Adipocyte (in vitro differentiated cells): Measurements from ENCODE around the gene MYOM3.

Experiments
- DNase-seq: peaks from one replicate; pipeline ENCODE4 v3.0.0-alpha.2; 2015; ENCODE audit warnings: low read depth
- H3K27me3 ChIP-seq: replicated peaks from 2 replicates; pipeline ENCODE4 v1.7.0; 2013; ENCODE audit warnings: mild to moderate bottlenecking, low read length, moderate library complexity; ENCODE audit not compliant: control insufficient read depth, insufficient read depth
- H3K36me3 ChIP-seq: 2 replicates; pipeline ENCODE4 v1.7.0; 2013; ENCODE audit warnings: low read length, mild to moderate bottlenecking, moderate library complexity; ENCODE audit not compliant: control insufficient read depth, insufficient read depth, severe bottlenecking
- H3K4me1 ChIP-seq: 2 replicates; pipeline ENCODE4 v1.7.0; 2013; ENCODE audit warnings: mild to moderate bottlenecking, low read length, moderate library complexity; ENCODE audit not compliant: control insufficient read depth, insufficient read depth
- H3K4me3 ChIP-seq: 2 replicates; pipeline ENCODE4 v1.7.0; 2013; ENCODE audit warnings: mild to moderate bottlenecking, low read length, moderate library complexity
- H3K9ac ChIP-seq: 2 replicates; pipeline ENCODE4 v1.7.0; 2013; ENCODE audit warnings: mild to moderate bottlenecking, low read length, moderate library complexity
- H3K9me3 ChIP-seq: 2 replicates; pipeline ENCODE4 v1.7.0; 2013; ENCODE audit warnings: mild to moderate bottlenecking, low read length, moderate library complexity; ENCODE audit not compliant: control insufficient read depth

Gene MYOM3

DNA sequence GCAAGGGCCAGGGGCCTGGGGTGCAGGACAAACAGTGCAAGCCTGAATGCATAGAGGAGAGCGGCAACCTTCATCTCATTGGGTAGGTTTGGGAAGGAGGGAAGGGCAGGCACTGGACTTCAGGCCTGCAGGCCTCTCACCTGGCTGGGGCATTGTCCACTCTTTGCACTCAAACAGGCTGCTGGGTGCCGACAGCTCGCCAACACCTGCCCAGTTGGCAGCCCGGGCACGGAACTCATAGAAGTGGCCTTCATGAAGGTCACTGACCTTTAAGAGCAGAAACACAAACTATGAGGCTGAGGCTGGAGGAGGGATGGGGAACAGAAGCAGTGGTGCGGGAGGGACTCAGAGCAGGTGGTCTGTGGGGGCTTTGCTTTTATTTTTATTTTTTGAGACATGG, 30.7 kb downstream of the MYOM3 start:
- H3K9ac ChIP-seq: no peak overlapping the region
- H3K27me3 ChIP-seq: peaks cover 19% of the 10 kb centered on the region
- no peak overlapping the region for H3K4me3 ChIP-seq
- H3K9me3 ChIP-seq: no peaks in the 10 kb centered on the region
- H3K36me3 ChIP-seq: no peaks in the 10 kb centered on the region
- H3K4me1 ChIP-seq: no peaks in the 10 kb centered on the region
- DNase-seq: no peak

DNA sequence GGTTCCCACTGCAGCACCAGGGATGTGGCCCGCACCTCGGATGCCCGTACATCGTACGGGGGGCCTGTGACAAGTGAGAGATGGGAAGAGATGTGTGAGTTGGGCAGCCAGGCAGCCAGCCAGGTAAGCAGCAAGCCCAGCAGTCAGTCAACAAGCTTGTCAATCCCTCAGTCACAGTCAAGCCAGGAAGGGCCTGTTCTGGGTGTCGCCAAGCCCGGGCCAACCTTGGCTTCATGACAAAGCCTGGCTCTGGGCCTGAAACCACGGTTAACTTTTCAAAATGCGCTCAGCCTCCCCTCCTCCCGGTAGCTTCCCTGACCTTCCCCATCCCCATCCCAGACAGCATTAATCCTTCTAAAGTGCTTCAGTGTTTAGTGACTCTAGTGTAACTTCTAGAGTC, 31.8 kb downstream of the MYOM3 start:
- H3K9me3 ChIP-seq: no peaks in the 10 kb centered on the region
- no peaks in the 10 kb centered on the region for H3K36me3 ChIP-seq
- peaks cover 19% of the 10 kb centered on the region for H3K27me3 ChIP-seq
- H3K4me1 ChIP-seq: no peaks in the 10 kb centered on the region
- H3K9ac ChIP-seq: no peak overlapping the region
- H3K4me3 ChIP-seq: no peak overlapping the region
- DNase-seq: no peak

DNA sequence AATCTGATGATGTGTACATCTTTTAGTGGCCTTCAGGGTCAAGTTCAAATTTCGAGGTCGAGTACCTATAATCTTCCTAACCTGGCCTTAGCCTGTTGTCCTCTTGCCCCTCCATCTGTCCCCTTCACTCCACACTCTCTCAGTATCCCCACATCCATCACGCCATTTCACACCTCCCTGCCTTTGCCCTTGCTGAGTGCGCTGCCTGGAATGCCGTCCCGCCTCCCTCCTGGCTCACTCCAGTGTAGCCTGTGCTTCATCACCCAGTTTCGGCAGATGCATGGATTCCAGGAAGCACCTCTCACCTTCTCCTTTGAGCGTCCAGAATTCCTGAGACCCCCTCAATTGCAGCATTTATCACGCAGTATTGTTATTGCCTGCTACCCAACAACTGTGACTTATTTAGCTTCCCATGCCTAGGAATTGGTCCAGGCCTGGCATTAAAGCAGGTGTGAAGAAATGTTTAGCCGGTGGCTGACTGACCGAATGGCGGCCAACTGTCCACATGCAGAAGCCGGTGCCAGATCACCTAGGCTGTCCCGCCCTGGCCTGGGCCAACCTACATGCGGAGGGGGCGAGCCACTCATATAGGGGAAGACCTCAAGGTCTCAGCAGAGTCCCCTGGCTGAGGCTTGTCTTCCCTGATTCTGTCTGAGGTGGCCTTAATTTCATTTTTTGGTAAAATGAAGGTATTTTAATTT, 34.5 kb downstream of the MYOM3 start:
- Histone ChIP-seq H3K4me1 (no peaks in the 10 kb centered on the region), H3K9ac (no peak overlapping the region), H3K4me3 (no peak overlapping the region), H3K9me3 (no peaks in the 10 kb centered on the region), H3K27me3 (peaks cover 6% of the 10 kb centered on the region), H3K36me3 (no peaks in the 10 kb centered on the region)
- no peak for DNase-seq

DNA sequence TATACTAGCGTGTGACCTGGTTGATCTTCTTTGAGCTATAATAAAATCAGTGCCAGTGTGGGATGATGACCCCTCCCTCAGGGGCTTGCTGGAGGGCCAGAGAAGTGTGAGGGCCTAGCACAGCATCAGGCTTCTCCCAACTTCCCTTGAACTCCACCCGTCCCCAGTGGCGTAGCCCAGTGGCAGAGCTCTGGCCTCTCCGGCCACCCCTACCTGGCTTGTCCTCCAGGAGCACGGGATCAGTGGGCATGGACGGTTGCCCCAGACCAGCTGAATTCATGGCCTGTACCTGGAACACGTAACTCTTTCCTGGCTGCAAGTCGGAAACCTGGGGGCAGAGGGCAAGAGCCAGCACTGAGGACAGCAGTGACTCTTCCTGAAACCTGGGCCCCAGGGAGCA, 36.0 kb downstream of the MYOM3 start:
- no peaks in the 10 kb centered on the region for H3K27me3 ChIP-seq
- H3K4me3 ChIP-seq: no peak overlapping the region
- DNase-seq: no peak
- no peaks in the 10 kb centered on the region for H3K9me3 ChIP-seq
- no peaks in the 10 kb centered on the region for H3K36me3 ChIP-seq
- H3K9ac ChIP-seq: no peak overlapping the region
- H3K4me1 ChIP-seq: no peaks in the 10 kb centered on the region

DNA sequence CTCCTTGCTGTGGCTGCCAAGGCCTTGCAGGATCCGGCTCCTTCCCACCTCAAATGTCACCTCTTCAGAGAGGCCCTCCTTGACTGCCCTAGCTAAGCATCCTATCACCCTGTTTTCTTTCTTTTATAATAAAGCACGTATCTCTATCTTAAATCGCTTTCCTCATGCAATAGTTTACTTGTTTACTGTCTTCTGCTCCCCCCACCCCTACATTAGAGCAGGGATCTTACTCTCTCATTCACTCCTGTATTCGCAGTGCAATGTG, 36.4 kb downstream of the MYOM3 start:
- Histone ChIP-seq H3K4me3 (no peak overlapping the region), H3K9ac (no peak overlapping the region), H3K36me3 (no peaks in the 10 kb centered on the region), H3K4me1 (no peaks in the 10 kb centered on the region), H3K27me3 (no peaks in the 10 kb centered on the region), H3K9me3 (no peaks in the 10 kb centered on the region)
- no peak for DNase-seq

DNA sequence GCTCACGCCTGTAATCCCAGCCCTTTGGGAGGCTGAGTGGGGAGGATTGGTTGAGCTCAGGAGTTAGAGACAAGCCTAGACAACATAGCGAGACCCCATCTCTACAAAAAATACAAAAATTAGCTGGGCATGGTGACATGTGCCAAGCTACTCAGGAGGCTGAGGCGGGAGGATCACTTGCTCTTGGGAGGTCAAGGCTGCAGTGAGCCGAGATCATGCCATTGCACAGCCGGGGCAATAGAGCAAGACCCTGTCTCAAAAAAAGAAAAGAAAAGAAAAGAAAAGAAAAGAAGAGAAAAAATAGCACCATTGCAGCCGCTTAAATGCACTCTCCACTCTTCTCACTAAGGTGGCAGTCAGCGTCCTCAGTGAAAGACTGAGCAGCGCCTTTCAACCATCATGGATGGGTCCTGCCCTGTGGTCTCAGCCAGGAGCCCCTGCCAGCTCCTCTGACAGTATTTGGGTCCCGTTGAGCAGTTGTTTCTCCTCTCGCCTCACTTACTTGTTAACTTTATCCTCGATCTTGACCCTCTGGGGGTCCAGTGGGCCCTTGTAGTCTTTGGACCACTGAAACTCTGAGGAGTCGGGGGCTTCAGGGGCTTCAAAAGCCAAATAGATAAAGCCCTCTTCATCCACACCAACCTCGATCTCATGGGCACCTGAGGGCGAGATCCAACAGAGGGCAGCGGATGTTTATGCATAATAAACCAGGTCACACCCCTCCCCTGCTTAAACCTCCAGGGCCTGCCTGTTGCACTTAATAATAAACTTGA, 36.9 kb downstream of the MYOM3 start:
- no peaks in the 10 kb centered on the region for H3K36me3 ChIP-seq
- H3K4me3 ChIP-seq: no peak overlapping the region
- no peaks in the 10 kb centered on the region for H3K27me3 ChIP-seq
- no peaks in the 10 kb centered on the region for H3K4me1 ChIP-seq
- no peak for DNase-seq
- H3K9me3 ChIP-seq: no peaks in the 10 kb centered on the region
- H3K9ac ChIP-seq: no peak overlapping the region

DNA sequence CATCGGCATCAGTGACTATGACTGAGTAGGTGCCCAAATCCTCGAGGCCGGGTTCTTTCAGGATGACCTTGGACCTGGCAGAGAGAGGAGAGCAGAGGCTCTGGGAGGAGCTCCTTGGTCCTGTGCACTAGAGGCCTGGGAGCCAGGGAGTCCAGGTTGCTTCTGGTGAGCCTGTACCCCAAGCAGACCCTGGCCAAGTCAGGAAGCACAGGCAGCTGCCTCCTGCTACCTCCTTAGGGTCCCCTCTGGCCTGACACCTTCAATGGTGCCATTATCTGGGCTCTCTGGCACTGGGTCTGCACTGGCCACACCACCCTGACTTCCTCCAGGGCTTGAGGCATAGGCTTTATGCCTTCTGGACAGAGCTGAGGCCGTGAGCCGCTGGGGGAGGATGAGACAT, 37.7 kb downstream of the MYOM3 start:
- no peaks in the 10 kb centered on the region for H3K36me3 ChIP-seq
- H3K4me1 ChIP-seq: no peaks in the 10 kb centered on the region
- no peak overlapping the region for H3K4me3 ChIP-seq
- no peak overlapping the region for H3K9ac ChIP-seq
- H3K9me3 ChIP-seq: no peaks in the 10 kb centered on the region
- DNase-seq: no peak
- H3K27me3 ChIP-seq: no peaks in the 10 kb centered on the region

DNA sequence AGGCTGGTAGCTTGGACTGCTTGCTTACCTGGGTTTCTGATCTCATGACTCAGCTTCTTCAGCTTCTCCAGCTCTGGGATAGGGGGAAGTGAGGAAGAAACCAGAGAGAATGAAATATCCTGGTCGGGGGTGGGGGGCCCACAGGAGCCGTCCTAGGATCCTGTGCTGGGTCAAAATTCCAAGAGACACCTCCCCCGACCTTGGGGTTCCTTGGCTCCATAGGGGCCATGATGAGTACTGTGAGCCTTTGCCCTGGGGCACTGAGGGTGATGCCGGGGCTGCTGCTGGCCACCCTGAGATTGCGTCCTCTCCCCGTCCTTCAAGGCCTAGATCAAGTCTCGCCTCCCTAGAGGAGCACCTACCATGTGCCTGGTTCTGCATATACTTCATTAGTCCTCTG, 40.0 kb downstream of the MYOM3 start:
- H3K9me3 ChIP-seq: no peaks in the 10 kb centered on the region
- no peaks in the 10 kb centered on the region for H3K4me1 ChIP-seq

DNA sequence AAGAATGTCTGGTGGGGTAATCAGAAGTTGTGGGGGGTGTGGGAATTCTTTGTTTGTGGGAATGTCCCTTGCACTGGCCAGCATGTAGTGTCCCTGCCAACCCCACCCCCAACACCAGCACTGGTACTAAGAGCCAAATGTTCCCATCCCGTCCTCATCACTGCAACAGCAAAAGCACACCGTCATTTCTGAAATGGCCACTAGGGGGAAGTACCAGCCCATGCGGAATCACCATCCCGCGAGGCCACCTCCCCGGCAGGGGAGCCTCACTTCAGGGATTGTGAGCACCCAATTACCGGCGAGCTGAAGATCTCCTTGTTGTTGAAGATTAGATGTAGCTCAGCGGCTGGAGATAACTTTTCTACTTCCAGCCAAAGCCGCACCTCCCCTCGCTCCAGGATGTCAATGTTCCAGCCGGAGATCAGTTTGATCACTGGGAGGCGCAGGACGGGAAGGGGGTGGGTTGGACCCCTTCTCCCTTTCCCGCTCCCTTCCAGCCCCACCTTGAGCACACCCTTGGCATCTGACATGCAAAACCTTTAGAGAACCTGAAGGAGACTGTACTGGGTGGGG, 41.0 kb downstream of the MYOM3 start:
- H3K9me3 ChIP-seq: no peaks in the 10 kb centered on the region
- no peaks in the 10 kb centered on the region for H3K36me3 ChIP-seq
- H3K9ac ChIP-seq: no peak overlapping the region
- no peaks in the 10 kb centered on the region for H3K4me1 ChIP-seq
- peak; percentile 92 for DNase-seq
- no peak overlapping the region for H3K4me3 ChIP-seq
- peaks cover 5% of the 10 kb centered on the region for H3K27me3 ChIP-seq

More for the DNA sequence above, 40.0 kb downstream of the MYOM3 start:
- DNase-seq: no peak
- no peak overlapping the region for H3K4me3 ChIP-seq
- no peak overlapping the region for H3K9ac ChIP-seq
- H3K36me3 ChIP-seq: no peaks in the 10 kb centered on the region
- H3K27me3 ChIP-seq: no peaks in the 10 kb centered on the region

DNA sequence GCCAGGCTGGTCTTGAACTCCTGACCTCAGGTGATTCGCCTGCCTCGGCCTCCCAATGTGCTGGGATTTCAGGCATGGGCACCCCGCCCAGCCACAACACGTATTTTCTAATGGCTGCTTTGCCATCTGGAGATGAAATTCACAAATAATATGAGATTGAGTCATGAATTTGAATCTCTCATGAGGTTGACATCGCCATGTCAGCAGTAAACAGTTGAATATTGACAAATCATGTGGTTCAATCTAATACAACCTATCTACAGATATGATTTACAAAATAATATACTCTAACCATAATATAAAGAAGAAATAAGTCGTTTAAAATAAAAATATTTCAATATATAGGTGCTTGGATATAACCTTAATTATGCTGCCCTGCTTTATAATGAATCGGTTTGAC, 42.1 kb downstream of the MYOM3 start:
- Histone ChIP-seq H3K9ac (no peak overlapping the region), H3K9me3 (no peaks in the 10 kb centered on the region), H3K4me1 (no peaks in the 10 kb centered on the region), H3K36me3 (no peaks in the 10 kb centered on the region), H3K4me3 (no peak overlapping the region), H3K27me3 (peaks cover 9% of the 10 kb centered on the region)
- no peak for DNase-seq

DNA sequence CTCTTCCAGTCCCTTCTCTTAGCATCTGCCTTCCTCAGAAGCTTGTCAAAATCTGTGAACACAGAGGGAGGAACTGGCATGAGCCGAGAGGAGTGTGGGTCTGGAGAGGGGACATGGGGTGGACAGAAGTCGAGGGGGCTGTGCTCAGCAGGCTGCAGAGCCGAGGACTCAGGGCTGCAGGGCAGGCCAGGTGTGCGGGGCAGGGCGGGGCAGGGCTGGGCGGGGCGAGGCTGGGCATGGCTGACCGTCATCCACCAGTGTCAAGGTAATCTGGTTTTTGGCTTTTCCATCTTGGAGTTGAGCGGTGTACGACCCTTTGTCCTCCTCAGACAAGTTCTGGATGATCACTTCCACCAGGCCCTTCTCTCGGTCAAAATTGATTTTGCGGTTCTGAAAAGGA, 44.0 kb downstream of the MYOM3 start:
- DNase-seq: no peak
- H3K27me3 ChIP-seq: peaks cover 11% of the 10 kb centered on the region
- no peak overlapping the region for H3K9ac ChIP-seq
- H3K4me3 ChIP-seq: no peak overlapping the region
- peaks cover under 1% of the 10 kb centered on the region for H3K9me3 ChIP-seq
- H3K36me3 ChIP-seq: no peaks in the 10 kb centered on the region
- H3K4me1 ChIP-seq: no peaks in the 10 kb centered on the region
